ENCODE measurements around the gene MON2.

DNA sequence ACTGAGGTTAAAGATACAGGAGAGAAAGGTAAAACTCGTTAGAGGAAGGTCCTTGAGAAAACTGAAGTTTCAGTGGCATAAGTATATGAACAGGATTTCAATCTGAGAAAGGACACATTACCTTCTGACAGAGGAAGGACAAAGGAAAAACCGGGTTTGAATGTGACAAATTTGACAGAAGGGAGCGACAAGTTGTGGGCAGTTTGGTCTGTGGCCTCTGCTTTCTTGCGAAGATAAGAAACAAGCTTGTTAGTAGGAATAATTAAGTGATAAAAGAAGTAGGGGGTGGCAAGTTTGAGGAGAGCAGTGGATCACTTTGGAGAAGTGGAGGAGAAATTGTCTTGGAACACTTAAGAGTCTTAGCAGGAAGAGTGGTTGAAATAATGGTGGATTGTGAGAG, 5.1 kb downstream of the MON2 start:
- TF ChIP-seq, protein P1, sequence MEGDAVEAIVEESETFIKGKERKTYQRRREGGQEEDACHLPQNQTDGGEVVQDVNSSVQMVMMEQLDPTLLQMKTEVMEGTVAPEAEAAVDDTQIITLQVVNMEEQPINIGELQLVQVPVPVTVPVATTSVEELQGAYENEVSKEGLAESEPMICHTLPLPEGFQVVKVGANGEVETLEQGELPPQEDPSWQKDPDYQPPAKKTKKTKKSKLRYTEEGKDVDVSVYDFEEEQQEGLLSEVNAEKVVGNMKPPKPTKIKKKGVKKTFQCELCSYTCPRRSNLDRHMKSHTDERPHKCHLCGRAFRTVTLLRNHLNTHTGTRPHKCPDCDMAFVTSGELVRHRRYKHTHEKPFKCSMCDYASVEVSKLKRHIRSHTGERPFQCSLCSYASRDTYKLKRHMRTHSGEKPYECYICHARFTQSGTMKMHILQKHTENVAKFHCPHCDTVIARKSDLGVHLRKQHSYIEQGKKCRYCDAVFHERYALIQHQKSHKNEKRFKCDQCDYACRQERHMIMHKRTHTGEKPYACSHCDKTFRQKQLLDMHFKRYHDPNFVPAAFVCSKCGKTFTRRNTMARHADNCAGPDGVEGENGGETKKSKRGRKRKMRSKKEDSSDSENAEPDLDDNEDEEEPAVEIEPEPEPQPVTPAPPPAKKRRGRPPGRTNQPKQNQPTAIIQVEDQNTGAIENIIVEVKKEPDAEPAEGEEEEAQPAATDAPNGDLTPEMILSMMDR (IDR thresholded peaks at IDR 0.05; ENCODE audit: control extremely low read depth in 1 of 3, insufficient read depth in 1 of 3, low read depth in 1 of 3, low read length in 3 of 3): no peak
- TF ChIP-seq POLR2AphosphoS5 (IDR thresholded peaks at IDR 0.05; ENCODE audit: low read depth, low read length): no peak
- no peak for TF ChIP-seq JUN (IDR thresholded peaks at IDR 0.05; ENCODE audit: low read depth, low read length)
- TF ChIP-seq SIN3A (conservative IDR thresholded peaks at IDR 0.05 in 1 of 2, IDR thresholded peaks at IDR 0.05 in 1 of 2; ENCODE audit: low read depth in 1 of 2, low read length in 2 of 2): no peak
- TF ChIP-seq BRCA1 (IDR thresholded peaks at IDR 0.05; ENCODE audit: low read depth, low read length): no peak
- TF ChIP-seq SP1 (IDR thresholded peaks at IDR 0.05; ENCODE audit: low read depth, low read length): no peak
- TF ChIP-seq POLR2A (IDR thresholded peaks at IDR 0.05; ENCODE audit: control extremely low read depth in 1 of 2, low read depth in 2 of 2, low read length in 2 of 2): no peak
